ENCODE measurements around the gene PDE11A.

The PDE11A gene

DNA sequence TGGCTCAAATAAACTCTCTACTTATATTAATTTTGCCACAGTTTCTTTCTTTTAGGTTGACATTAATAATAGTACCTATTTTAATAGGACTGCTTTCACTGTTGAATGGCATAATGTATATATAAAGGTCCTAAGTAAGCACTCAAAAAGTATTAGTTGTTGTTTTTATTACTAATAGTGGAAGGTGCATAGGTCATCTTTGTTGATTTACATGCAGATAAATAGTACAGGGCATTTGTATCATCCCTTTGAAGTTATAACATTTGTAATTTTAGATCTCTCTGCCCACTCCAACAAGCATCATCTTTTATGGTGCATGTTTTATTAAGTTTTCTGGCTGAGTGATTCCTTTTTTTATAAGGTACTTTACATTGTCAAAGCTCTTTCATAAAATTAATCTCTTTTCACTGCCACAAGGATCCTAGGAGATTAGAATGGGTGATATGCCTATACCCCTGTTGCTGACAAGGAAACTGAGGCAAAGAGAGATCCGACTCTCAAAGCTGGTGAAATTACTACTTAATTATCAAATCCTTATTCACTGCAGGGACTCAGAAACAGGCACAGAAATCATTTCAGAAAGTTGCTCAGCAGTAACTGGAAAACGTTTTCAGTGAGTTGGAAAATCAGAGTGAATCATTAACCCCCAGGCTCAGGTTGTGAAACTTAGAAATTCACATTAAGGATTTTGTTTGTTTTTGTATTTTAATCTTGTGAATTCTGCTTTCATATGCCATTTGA, 380.4 kb downstream of the PDE11A start:
- no peak for DNase-seq (ENCODE audit: low spot score)

GRCh38 chr2:177691177-177691576, 381.4 kb downstream of the PDE11A start:
- no peak for DNase-seq (ENCODE audit: low spot score)

- no peak for DNase-seq (ENCODE audit: low spot score)
Observed at GRCh38 chr2:177689623-177690022, 383.0 kb downstream of the PDE11A start.

DNA sequence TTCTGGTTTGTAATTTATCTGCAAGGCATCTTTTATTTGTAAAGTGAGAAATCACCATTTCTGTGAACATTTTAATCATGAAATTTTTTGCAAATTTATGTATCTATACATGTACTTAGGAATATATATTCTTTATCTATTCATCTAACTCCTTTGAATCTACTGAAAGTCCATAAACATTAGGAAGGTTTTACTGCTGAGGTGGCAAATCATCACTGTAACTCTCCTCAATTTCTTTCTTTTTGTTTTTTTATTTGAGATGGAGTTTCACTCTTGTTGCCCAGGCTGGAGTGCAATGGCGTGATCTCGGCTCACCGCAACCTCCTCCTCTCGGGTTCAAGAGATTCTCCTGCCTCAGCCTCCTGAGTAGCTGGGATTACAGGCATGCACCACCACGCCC, 383.7 kb downstream of the PDE11A start:
- DNase-seq (ENCODE audit: low spot score), result no peak

DNA sequence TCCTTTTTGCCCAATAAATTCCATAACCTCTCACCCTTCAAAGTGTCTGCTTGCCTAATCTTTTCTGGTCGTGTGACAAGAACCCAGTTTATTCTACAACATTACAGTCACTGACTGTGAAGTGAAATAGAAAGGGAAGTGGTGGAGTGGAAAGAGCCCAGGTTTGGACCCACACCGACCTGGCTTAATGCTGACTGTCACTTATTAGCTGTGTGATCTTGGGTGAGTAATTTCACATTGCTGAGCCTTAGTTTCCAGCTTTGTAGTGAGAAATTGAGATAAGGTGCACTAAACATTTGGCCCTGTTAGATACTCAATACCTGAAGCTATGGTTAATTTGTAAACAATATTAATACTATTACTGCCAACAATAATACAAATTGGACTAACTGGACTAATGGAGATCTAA, 388.9 kb downstream of the PDE11A start:
- no peak for DNase-seq (ENCODE audit: low spot score)

GRCh38 chr2:177682836-177683660, 389.5 kb downstream of the PDE11A start:
- no peak for DNase-seq (ENCODE audit: low spot score)

- no peak for DNase-seq (ENCODE audit: low spot score)
Observed at GRCh38 chr2:177682006-177682405, 390.6 kb downstream of the PDE11A start.

DNA sequence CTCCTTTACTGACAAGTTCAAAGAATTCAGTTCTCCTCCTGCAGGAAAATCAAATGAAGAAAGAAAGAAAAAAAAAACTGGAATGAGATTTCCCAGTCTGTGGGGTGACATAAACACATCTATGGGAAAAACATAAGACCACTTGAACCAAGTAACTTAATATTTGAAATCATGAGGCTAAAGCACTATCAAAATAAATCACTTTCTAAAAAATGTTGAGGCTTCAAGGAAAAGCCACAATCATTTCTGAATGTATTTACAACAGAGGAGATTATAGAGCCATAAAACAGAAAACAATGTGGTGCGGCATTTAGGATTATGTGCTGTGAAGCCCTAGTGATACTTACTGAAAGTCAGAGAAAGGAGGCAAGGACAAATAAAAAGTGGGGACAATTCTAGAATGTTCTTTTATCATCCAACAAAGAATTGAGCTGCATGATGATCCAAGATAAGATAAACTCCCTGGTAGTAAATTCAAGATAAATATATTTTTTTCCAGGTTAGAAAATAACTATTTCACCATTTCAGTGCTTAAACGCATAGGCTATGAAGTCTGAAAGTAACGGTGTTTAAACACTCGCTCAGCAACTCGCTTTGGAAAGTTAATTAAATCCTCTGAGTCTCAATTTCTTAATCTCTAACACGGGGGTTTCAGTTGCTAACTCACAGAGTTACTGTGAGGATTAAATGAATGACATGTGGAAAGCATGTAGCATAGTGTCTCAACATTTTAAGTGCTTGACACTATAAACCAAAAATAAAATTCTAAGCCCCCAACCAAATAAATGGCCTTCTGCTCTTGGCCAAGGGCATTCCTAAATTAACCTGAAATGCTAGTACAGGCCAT, 391.5 kb downstream of the PDE11A start:
- no peak for DNase-seq (ENCODE audit: low spot score)

GRCh38 chr2:177679611-177680605, 392.7 kb downstream of the PDE11A start:
- no peak for DNase-seq (ENCODE audit: low spot score)

- DNase-seq (ENCODE audit: low spot score), result no peak
Observed at GRCh38 chr2:177678939-177679338, 393.6 kb downstream of the PDE11A start.

DNA sequence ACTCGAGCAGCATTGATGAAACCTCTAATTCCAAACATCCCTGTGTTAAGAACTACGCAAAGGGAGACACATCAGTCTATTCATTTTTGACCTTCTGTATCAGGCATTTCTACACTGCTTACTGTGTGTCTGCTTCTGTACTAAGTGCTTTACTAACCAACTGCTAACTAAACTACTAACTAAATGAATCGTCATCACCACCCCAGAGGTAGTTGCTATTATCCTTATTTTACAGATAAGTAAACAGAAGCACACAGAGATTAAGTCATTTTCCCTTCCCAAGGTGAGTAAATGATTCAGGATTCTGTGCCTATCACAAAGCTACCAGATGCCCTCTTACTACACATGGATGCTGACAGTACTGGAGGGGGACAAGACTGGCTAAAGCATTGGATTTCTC, 395.9 kb downstream of the PDE11A start:
- DNase-seq (ENCODE audit: low spot score), result no peak

DNA sequence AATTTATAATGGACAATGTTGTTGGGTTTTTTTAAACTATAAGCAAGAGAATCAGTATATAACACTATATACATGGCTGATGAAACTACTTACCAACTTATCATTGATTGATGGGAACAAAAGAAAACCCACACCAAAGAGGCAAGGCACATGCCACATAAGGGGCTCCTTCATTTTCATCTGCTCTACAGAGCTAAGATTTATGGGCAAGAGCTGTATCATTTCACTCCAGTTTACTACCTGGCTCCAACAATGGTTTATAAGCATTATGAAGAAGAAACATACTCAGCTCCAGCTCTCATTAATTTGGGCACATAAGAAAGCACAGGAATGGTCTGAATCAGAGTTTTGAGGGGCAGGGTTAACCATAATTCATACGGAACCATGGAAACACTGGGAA, 396.8 kb downstream of the PDE11A start:
- DNase-seq (ENCODE audit: low spot score), result no peak

- no peak for DNase-seq (ENCODE audit: low spot score)
Observed at GRCh38 chr2:177675350-177675821, 397.2 kb downstream of the PDE11A start.

- DNase-seq (ENCODE audit: low spot score), result no peak
Observed at GRCh38 chr2:177673602-177674595, 398.7 kb downstream of the PDE11A start.

DNA sequence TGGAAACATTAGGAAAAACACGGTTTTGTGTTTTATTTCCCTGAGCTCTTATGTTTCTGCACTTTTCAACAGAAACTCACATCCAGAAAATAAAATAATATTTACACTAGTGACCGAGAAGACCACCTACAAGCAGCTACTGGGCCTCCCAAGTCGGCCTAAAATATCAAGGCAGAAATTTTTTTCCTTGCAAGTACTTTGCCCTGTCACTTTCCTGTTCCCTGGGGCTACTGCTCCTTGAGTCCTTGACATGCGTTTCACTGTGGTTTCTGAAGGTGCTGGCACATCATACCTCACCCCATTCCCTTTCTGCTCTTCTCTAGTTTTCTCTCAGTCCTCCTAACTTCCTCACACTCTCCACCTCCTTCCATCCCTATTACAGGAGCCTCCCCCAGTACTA, 400.9 kb downstream of the PDE11A start:
- no peak for DNase-seq (ENCODE audit: low spot score)

GRCh38 chr2:177670791-177671535, 401.6 kb downstream of the PDE11A start:
- DNase-seq (ENCODE audit: low spot score), result no peak

GRCh38 chr2:177669625-177670330, 402.8 kb downstream of the PDE11A start:
- no peak for DNase-seq (ENCODE audit: low spot score)

DNA sequence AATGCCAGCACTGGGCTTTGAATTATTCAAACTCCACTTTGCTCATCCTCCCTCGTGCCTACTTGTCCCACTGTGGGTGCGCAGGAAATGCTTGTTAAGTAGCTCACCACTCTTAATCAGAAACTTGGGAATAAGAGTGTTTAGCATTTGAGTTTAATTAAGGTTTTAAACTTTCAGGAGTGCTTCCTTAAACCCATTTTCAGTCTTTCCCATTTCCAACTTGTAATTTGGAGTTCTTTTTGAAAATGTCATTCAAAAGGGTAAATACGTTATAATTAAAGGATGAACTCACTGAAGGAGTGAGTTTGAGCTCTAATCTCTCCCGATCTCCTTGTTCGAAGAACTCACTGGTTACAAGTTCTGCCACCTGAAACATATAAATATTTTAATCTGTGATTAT, 403.4 kb downstream of the PDE11A start:
- DNase-seq (ENCODE audit: low spot score), result no peak

GRCh38 chr2:177668617-177669016, 404.0 kb downstream of the PDE11A start:
- no peak for DNase-seq (ENCODE audit: low spot score)
